HCT116 (cell line): ENCODE measurements around the gene SLC13A4. TPM values are rescaled to one million over a fixed set of nuclear protein-coding genes. Genes with fewer than 3 reads are reported as not detected.

ENCODE experiments used
- ATAC-seq: fragments of 200-7000 bp; cut with Tn5 transposase; 2 replicates; pipeline ENCODE4 v1.9.1; 2020; ENCODE audit warnings: mild to moderate bottlenecking, moderate library complexity
- BruUV-seq: library from RNA; stranded (reverse); fragments of 400-500 nt; replicated peaks from 2 replicates; lab custom pipeline; 2021; lab: Mats Ljungman, UMichigan
- CTCF ChIA-PET: fragments of 300-600 bp; sonication (Branson Sonifier 250); formaldehyde crosslinking; loops from one replicate; lab custom pipeline; 2021; ENCODE audit warnings: antibody characterized with exemption; lab: Charles Lee
- POLR2A ChIA-PET: fragments of 300-600, 350-600 bp; sonication (Branson Sonifier 250); formaldehyde crosslinking; loops from one replicate; lab custom pipeline; 2021; ENCODE audit warnings: antibody characterized with exemption; lab: Charles Lee
- RAD21 ChIA-PET, 2 experiments: fragments of 300-600 bp; sonication (Branson Sonifier 250); formaldehyde crosslinking; loops; one replicate each; lab custom pipeline; 2023; ENCODE audit warnings: low total read pairs in 2 of 2; ENCODE audit not compliant: uncharacterized antibody in 2 of 2, unreplicated experiment in 2 of 2, low non-redundant PET in 1 of 2; lab: Charles Lee
- DNase-seq: peaks from one replicate; pipeline ENCODE4 v3.0.0-alpha.2; 2010; ENCODE audit warnings: low read depth, low spot score
- H2AFZ ChIP-seq: fragments of 200-600 bp; shearing (Covaris generic), sonication (generic); 2 replicates; pipeline ENCODE4 v1.6.1; 2017; ENCODE audit warnings: low read depth, mixed run types, mixed read lengths, antibody characterized with exemption, low read length; ENCODE audit not compliant: poor library complexity, severe bottlenecking
- H3K27ac ChIP-seq: 2 replicates; pipeline ENCODE4 v1.5.1; 2012; ENCODE audit warnings: low read depth, low read length
- H3K27me3 ChIP-seq: fragments of 200-600 bp; sonication (generic); 2 replicates; pipeline ENCODE4 v1.6.1; 2016; ENCODE audit warnings: mixed run types, low read length, mixed read lengths; ENCODE audit not compliant: insufficient read depth
- H3K36me3 ChIP-seq, 2 experiments: fragments of 200-500 bp in 1 of 2; fragments of 200-600 bp in 1 of 2; sonication (Bioruptor generic) in 1 of 2; sonication (generic) in 1 of 2; 2 replicates each; pipeline versions ENCODE4 v1.5.1 to v1.6.1; 2014 to 2016; ENCODE audit warnings: low read length in 2 of 2, inconsistent platforms in 1 of 2, mixed read lengths in 1 of 2, mixed run types in 1 of 2; ENCODE audit not compliant: insufficient read depth in 2 of 2, control insufficient read depth in 1 of 2
- H3K4me1 ChIP-seq, 2 experiments: fragments of 200-600 bp in 1 of 2; sonication (generic) in 1 of 2; 2 replicates each; pipeline versions ENCODE4 v1.5.1 to v1.6.1; 2012 to 2017; ENCODE audit warnings: low read length in 2 of 2, inconsistent platforms in 1 of 2, mild to moderate bottlenecking in 1 of 2, mixed read lengths in 1 of 2, mixed run types in 1 of 2, moderate library complexity in 1 of 2; ENCODE audit not compliant: insufficient read depth in 2 of 2, control insufficient read depth in 1 of 2
- H3K4me2 ChIP-seq: fragments of 200-600 bp; sonication (generic); 2 replicates; pipeline ENCODE4 v1.6.1; 2017; ENCODE audit warnings: mixed run types, low read length, mixed read lengths
- H3K4me3 ChIP-seq, 2 experiments: fragments of 200-600 bp in 1 of 2; sonication (generic) in 1 of 2; replicated peaks in 1 of 2; 2 replicates each; pipeline ENCODE4 v1.5.1; 2011 to 2016; ENCODE audit warnings: low read length in 2 of 2, control low read depth in 1 of 2, low read depth in 1 of 2, mild to moderate bottlenecking in 1 of 2, mixed read lengths in 1 of 2, mixed run types in 1 of 2
- H3K79me2 ChIP-seq: fragments of 200-600 bp; sonication (generic); 2 replicates; pipeline ENCODE4 v1.6.1; 2017; ENCODE audit warnings: mild to moderate bottlenecking, mixed run types, low read length, moderate library complexity, mixed read lengths; ENCODE audit not compliant: insufficient read depth
- H3K9ac ChIP-seq: fragments of 200-600 bp; sonication (generic); 2 replicates; pipeline ENCODE4 v1.6.1; 2016; ENCODE audit warnings: low read length, mixed read lengths
- H3K9me2 ChIP-seq: fragments of 200-600 bp; sonication (generic), shearing (Covaris generic); 2 replicates; pipeline ENCODE4 v1.6.1; 2017; ENCODE audit warnings: mixed run types, mild to moderate bottlenecking, moderate library complexity; ENCODE audit not compliant: insufficient read depth
- H3K9me3 ChIP-seq, 2 experiments: fragments of 200-500 bp in 1 of 2; fragments of 200-600 bp in 1 of 2; sonication (Bioruptor generic) in 1 of 2; sonication (generic) in 1 of 2; 2 replicates each; pipeline ENCODE4 v1.6.1; 2014 to 2017; ENCODE audit warnings: low read length in 2 of 2, mixed read lengths in 2 of 2, inconsistent platforms in 1 of 2, low read depth in 1 of 2, mild to moderate bottlenecking in 1 of 2, mixed run types in 1 of 2, moderate library complexity in 1 of 2; ENCODE audit not compliant: control insufficient read depth in 1 of 2, insufficient read depth in 1 of 2
- H4K20me1 ChIP-seq: fragments of 200-600 bp; sonication (generic), shearing (Covaris generic); 2 replicates; pipeline ENCODE4 v1.6.1; 2017; ENCODE audit warnings: mixed run types, mild to moderate bottlenecking, moderate library complexity; ENCODE audit not compliant: insufficient read depth
- CEBPB ChIP-seq: IDR thresholded peaks from 2 replicates; pipeline ENCODE4 v1.6.1; 2012; ENCODE audit warnings: low read depth
- EGR1 ChIP-seq: IDR thresholded peaks from 2 replicates; pipeline ENCODE4 v1.6.1; 2012; ENCODE audit warnings: low read depth
- ELF1 ChIP-seq: IDR thresholded peaks from 2 replicates; pipeline ENCODE4 v1.6.1; 2012; ENCODE audit warnings: low read depth, borderline replicate concordance
- EZH2 ChIP-seq: fragments of 200-600 bp; sonication (generic); IDR thresholded peaks from 2 replicates; pipeline ENCODE4 v1.6.1; 2017; ENCODE audit warnings: antibody characterized with exemption, mixed run types
- EZH2phosphoT487 ChIP-seq: fragments of 200-600 bp; IDR thresholded peaks from 2 replicates; pipeline ENCODE4 v1.6.1; 2018; ENCODE audit warnings: antibody characterized with exemption, borderline replicate concordance
- JUND ChIP-seq: IDR thresholded peaks from 2 replicates; pipeline ENCODE4 v1.6.1; 2012
- POLR2AphosphoS5 ChIP-seq: IDR thresholded peaks from 2 replicates; pipeline ENCODE4 v1.6.1; 2011; ENCODE audit warnings: mild to moderate bottlenecking, low read depth, low read length, moderate library complexity
- RAD21 ChIP-seq: IDR thresholded peaks from 2 replicates; pipeline ENCODE4 v1.6.1; 2012; ENCODE audit warnings: low read depth, mild to moderate bottlenecking
- SIN3A ChIP-seq: IDR thresholded peaks from 2 replicates; pipeline ENCODE4 v1.6.1; 2012; ENCODE audit warnings: low read depth
- SP1 ChIP-seq: IDR thresholded peaks from 2 replicates; pipeline ENCODE4 v1.6.1; 2012; ENCODE audit warnings: low read depth
- TCF7L2 ChIP-seq: IDR thresholded peaks from 2 replicates; pipeline ENCODE4 v1.7.0; 2011; ENCODE audit warnings: borderline replicate concordance, inconsistent platforms; ENCODE audit not compliant: insufficient read depth, insufficient read length; ENCODE audit errors: extremely low read depth
- YY1 ChIP-seq: IDR thresholded peaks from 2 replicates; pipeline ENCODE4 v1.6.1; 2011; ENCODE audit warnings: low read length, low read depth, moderate library complexity, mild to moderate bottlenecking; ENCODE audit not compliant: insufficient replicate concordance; ENCODE audit errors: extremely low read depth
- ZFX ChIP-seq: fragments of 450-650 bp; IDR thresholded peaks from 2 replicates; pipeline ENCODE4 v1.6.1; 2017
- intact Hi-C: fragments of 100-400 bp; cut with micrococcal nuclease; formaldehyde crosslinking; loops from 2 replicates; pipeline ENCODE4 v1.10.0; 2022
- total RNA-seq: library from RNA; stranded (reverse); gene quantifications from one replicate; pipeline ENCODE4 v1.2.1, GENCODE V29; 2021; ENCODE audit not compliant: unreplicated experiment
- TF ChIP-seq, protein P1 (sequence below): IDR thresholded peaks from 2 replicates; pipeline ENCODE4 v1.6.1; 2012
- TF ChIP-seq, protein P2 (sequence below): IDR thresholded peaks from 2 replicates; pipeline ENCODE4 v1.6.1; 2011; ENCODE audit warnings: mild to moderate bottlenecking, low read length, moderate library complexity; ENCODE audit not compliant: insufficient replicate concordance; ENCODE audit errors: extremely low read depth

The SLC13A4 gene
- total RNA-seq, 1 experiment from 2014 or later, result 0.30 TPM

DNA sequence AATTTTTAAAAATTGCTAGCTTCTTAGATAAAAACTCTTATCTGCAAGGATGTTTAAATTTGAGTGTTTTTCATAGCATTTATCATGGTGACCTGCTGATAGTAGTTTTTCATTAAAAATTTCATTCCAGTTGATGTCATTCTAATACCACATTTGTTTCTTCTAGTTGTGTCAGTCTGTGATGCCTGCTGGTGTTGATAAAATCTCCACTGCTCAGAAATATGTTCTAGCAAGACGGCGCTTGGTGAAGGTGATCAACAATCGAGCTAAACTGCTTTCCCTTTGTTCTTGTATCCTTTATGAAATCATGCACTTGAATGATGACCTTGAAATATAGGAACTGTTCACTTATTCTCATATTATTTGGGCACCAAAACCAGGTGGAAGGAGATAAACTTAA is 83.3 kb downstream of the SLC13A4 start:
- no peaks in the 10 kb centered on the region for H3K9me2 ChIP-seq
- H4K20me1 ChIP-seq, result no peaks in the 10 kb centered on the region; the same call in 1 of the 2 replicates
- BruUV-seq, result no TSS peak
- intact Hi-C loops, result loop anchor here (1.0 kb wide), 2 partner anchors 132 to 370 kb away; no protein-coding TSS in a partner anchor
- CTCF ChIA-PET, result interaction anchor here (0.8 to 2.9 kb wide), 17 partner anchors 8 to 370 kb away, joined by 3 to 20 read pairs (median 4); partner anchors contain the start of gene STMP1
- H3K36me3 ChIP-seq, result peaks cover 30 to 43% of the 10 kb centered on the region in 2 experiments
- no peak overlapping the region for H3K27ac ChIP-seq
- RAD21 ChIA-PET, result no interaction called here
- H3K4me3 ChIP-seq, result no peak overlapping the region
- H3K9me3 ChIP-seq, result no peaks in the 10 kb centered on the region
- POLR2A ChIA-PET, result interaction anchor here (1.3 kb wide), 1 partner anchor 17 kb away, joined by 4 read pairs; the partner anchor contains the start of gene STMP1
- H3K9ac ChIP-seq, result no peak overlapping the region
- H3K79me2 ChIP-seq, result no peaks in the 10 kb centered on the region
- no peaks in the 10 kb centered on the region for H3K27me3 ChIP-seq
- TF ChIP-seq SIN3A (no peak), CEBPB (no peak), EGR1 (no peak), YY1 (no peak), EZH2phosphoT487 (no peak), EZH2 (no peak), SP1 (no peak), POLR2AphosphoS5 (no peak), TCF7L2 (no peak), JUND (no peak), ZFX (no peak), ELF1 (no peak), RAD21 (no peak)
- TF ChIP-seq, protein P1, sequence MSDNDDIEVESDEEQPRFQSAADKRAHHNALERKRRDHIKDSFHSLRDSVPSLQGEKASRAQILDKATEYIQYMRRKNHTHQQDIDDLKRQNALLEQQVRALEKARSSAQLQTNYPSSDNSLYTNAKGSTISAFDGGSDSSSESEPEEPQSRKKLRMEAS, result no peak
- TF ChIP-seq, protein P2, sequence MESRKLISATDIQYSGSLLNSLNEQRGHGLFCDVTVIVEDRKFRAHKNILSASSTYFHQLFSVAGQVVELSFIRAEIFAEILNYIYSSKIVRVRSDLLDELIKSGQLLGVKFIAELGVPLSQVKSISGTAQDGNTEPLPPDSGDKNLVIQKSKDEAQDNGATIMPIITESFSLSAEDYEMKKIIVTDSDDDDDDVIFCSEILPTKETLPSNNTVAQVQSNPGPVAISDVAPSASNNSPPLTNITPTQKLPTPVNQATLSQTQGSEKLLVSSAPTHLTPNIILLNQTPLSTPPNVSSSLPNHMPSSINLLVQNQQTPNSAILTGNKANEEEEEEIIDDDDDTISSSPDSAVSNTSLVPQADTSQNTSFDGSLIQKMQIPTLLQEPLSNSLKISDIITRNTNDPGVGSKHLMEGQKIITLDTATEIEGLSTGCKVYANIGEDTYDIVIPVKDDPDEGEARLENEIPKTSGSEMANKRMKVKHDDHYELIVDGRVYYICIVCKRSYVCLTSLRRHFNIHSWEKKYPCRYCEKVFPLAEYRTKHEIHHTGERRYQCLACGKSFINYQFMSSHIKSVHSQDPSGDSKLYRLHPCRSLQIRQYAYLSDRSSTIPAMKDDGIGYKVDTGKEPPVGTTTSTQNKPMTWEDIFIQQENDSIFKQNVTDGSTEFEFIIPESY, result no peak
- ATAC-seq (no peak), DNase-seq (no peak)
- H2AFZ ChIP-seq, result no peak overlapping the region
- no peaks in the 10 kb centered on the region for H3K4me1 ChIP-seq
- H3K4me2 ChIP-seq, result no peak overlapping the region
